K562 (cell line): Measurements from ENCODE around the gene BNIPL. TPM values are rescaled to one million over a fixed set of nuclear protein-coding genes. Genes with fewer than 3 reads are reported as not detected.
A peak's percentile ranks its signal among the peaks of the same experiment; 100 is the strongest.

ENCODE experiments used
- ATAC-seq: fragments of 200-7000 bp; cut with Tn5 transposase; 3 replicates; pipeline ENCODE4 v1.9.1; 2020; ENCODE audit warnings: moderate library complexity
- BruUV-seq: library from RNA; stranded (reverse); fragments of 400-500 nt; replicated peaks from 2 replicates; lab custom pipeline; 2021; lab: Mats Ljungman, UMichigan
- CTCF ChIA-PET: fragments of 300-600 bp; formaldehyde crosslinking; extraction: SDS; loops from one replicate; lab custom pipeline; 2021; ENCODE audit warnings: low intra/inter-chr PET ratio; lab: Yijun Ruan, JAX
- POLR2A ChIA-PET: fragments of 300-600, 350-650 bp; sonication (Branson Sonifier 250); formaldehyde crosslinking; extraction: SDS; loops from one replicate; lab custom pipeline; 2021; ENCODE audit warnings: antibody characterized with exemption, inconsistent platforms; lab: Yijun Ruan, JAX
- DNase-seq, 4 experiments: peaks; one replicate each; pipeline versions ENCODE4 v3.0.0 to v3.0.0-alpha.2; 2011 to 2018; ENCODE audit warnings: low spot score in 3 of 4, mixed read lengths in 3 of 4; ENCODE audit errors: extremely low read depth in 1 of 4
- FAIRE-seq: peaks from 2 replicates; lab custom pipeline; 2011; peaks lifted over from hg19 to GRCh38; lab: Jason Lieb, UNC
- H2AFZ ChIP-seq: 2 replicates; pipeline ENCODE4 v1.6.0; 2011; ENCODE audit warnings: low read depth, low read length, control low read depth, inconsistent platforms
- H3K27ac ChIP-seq: fragments of 200-600 bp; 3 replicates; pipeline ENCODE4 v1.8.0; 2011; ENCODE audit warnings: low read depth, mild to moderate bottlenecking, control low read depth, inconsistent platforms, low read length, moderate library complexity, mixed read lengths; ENCODE audit errors: extremely low read depth
- H3K27me3 ChIP-seq, 2 experiments: fragments of 300-600 bp in 1 of 2; 2 replicates in 1 of 2; 3 replicates in 1 of 2; pipeline versions ENCODE4 v1.6.0 to v1.8.0; 2011; ENCODE audit warnings: inconsistent platforms in 2 of 2, low read length in 2 of 2, mild to moderate bottlenecking in 1 of 2, mixed read lengths in 1 of 2, moderate library complexity in 1 of 2; ENCODE audit not compliant: control insufficient read depth in 2 of 2, insufficient read depth in 2 of 2
- H3K36me3 ChIP-seq: fragments of 300-600 bp; 3 replicates; pipeline ENCODE4 v1.8.0; 2011; ENCODE audit warnings: mild to moderate bottlenecking, low read length, inconsistent platforms; ENCODE audit not compliant: control insufficient read depth, insufficient read depth
- H3K4me1 ChIP-seq, 2 experiments: fragments of 200-600 bp in 1 of 2; replicated peaks in 1 of 2; 2 replicates in 1 of 2; 3 replicates in 1 of 2; pipeline versions ENCODE4 v1.5.1 to v1.8.0; 2011; ENCODE audit warnings: inconsistent platforms in 2 of 2, low read length in 2 of 2, mild to moderate bottlenecking in 1 of 2, mixed read lengths in 1 of 2, moderate library complexity in 1 of 2; ENCODE audit not compliant: control insufficient read depth in 2 of 2, insufficient read depth in 2 of 2
- H3K4me2 ChIP-seq: 2 replicates; pipeline ENCODE4 v1.6.1; 2011; ENCODE audit warnings: low read length, control low read depth, inconsistent platforms, mixed read lengths; ENCODE audit not compliant: insufficient read depth
- H3K4me3 ChIP-seq: fragments of 200-600 bp; sonication (generic), shearing (Covaris generic); 2 replicates; pipeline ENCODE4 v1.5.1; 2016; ENCODE audit warnings: control low read depth, inconsistent platforms
- H3K79me2 ChIP-seq: fragments of 200-600 bp; 3 replicates; pipeline ENCODE4 v1.8.0; 2011; ENCODE audit warnings: low read length, inconsistent platforms; ENCODE audit not compliant: control insufficient read depth, insufficient read depth
- H3K9ac ChIP-seq, 2 experiments: 2 replicates each; pipeline versions ENCODE4 v1.6.0 to v1.6.1; 2011; ENCODE audit warnings: low read depth in 2 of 2, low read length in 2 of 2, control low read depth in 1 of 2, inconsistent platforms in 1 of 2, mild to moderate bottlenecking in 1 of 2, mixed read lengths in 1 of 2; ENCODE audit not compliant: insufficient read depth in 1 of 2
- H3K9me1 ChIP-seq: one replicate; pipeline ENCODE4 v1.6.0; 2011; ENCODE audit warnings: inconsistent platforms, mild to moderate bottlenecking, low read length, moderate library complexity; ENCODE audit not compliant: control insufficient read depth, insufficient read depth
- H3K9me3 ChIP-seq: replicated peaks from 2 replicates; pipeline ENCODE4 v1.5.1; 2011; ENCODE audit warnings: low read depth, low read length, inconsistent platforms; ENCODE audit not compliant: control insufficient read depth, insufficient read depth
- H4K20me1 ChIP-seq: replicated peaks from 2 replicates; pipeline ENCODE4 v1.6.1; 2011; ENCODE audit warnings: low read length, inconsistent platforms, mixed read lengths; ENCODE audit not compliant: control insufficient read depth, insufficient read depth
- ARID1B ChIP-seq: fragments of 450-650 bp; IDR thresholded peaks from 2 replicates; pipeline ENCODE4 v1.6.1; 2016; ENCODE audit warnings: antibody characterized with exemption, mild to moderate bottlenecking, inconsistent platforms
- CXXC5 ChIP-seq: fragments of 250-450 bp; sonication (Bioruptor Pico); IDR thresholded peaks from 2 replicates; pipeline ENCODE4 v1.8.0; 2022; ENCODE audit warnings: inconsistent platforms, mild to moderate bottlenecking, moderate library complexity
- GATA2 ChIP-seq: sonication (generic); formaldehyde crosslinking; IDR thresholded peaks from 2 replicates; pipeline ENCODE4 v1.4.0; 2020; ENCODE audit warnings: mild to moderate bottlenecking, missing genetic modification reagents
- HIVEP1 ChIP-seq: fragments of 250-450 bp; sonication (Bioruptor Pico); IDR thresholded peaks from 2 replicates; pipeline ENCODE4 v1.4.0; 2020; ENCODE audit warnings: mild to moderate bottlenecking
- NCOR1 ChIP-seq: fragments of 450-650 bp; IDR thresholded peaks from 2 replicates; pipeline ENCODE4 v1.6.1; 2016; ENCODE audit warnings: mild to moderate bottlenecking, moderate library complexity
- SAFB2 ChIP-seq: fragments of 200-400 bp; formaldehyde crosslinking; IDR thresholded peaks from 2 replicates; pipeline ENCODE4 v1.6.1; 2018; ENCODE audit warnings: borderline replicate concordance, low read length, low read depth, moderate library complexity; ENCODE audit not compliant: severe bottlenecking
- ZNF23 ChIP-seq: fragments of 250-450 bp; sonication (Bioruptor Pico); IDR thresholded peaks from 2 replicates; pipeline ENCODE4 v1.4.0; 2020; ENCODE audit warnings: mild to moderate bottlenecking
- ZNF263 ChIP-seq: sonication (generic); formaldehyde crosslinking; IDR thresholded peaks from 2 replicates; pipeline ENCODE4 v1.8.0; 2022; ENCODE audit warnings: mild to moderate bottlenecking, missing genetic modification reagents, borderline replicate concordance
- WGBS: fragments of 100-300 bp; shearing (Covaris generic); methylation state at CpG from one replicate; pipeline ENCODE4 v1.1.6; 2016; ENCODE audit warnings: low coverage, mixed read lengths; ENCODE audit not compliant: insufficient coverage; ENCODE audit errors: missing lambda C conversion rate; 5-methylcytosine and 5-hydroxymethylcytosine counted together
- in situ Hi-C: fragments of 300-500 bp; cut with MboI; formaldehyde crosslinking; loops from 4 replicates; pipeline ENCODE4 v1.15.0; 2018; ENCODE audit warnings: inconsistent platforms, mixed read lengths
- intact Hi-C: fragments of 100-400 bp; cut with micrococcal nuclease; formaldehyde crosslinking; loops from 2 replicates; pipeline ENCODE4 v1.14.2; 2022
- polyA plus RNA-seq, 8 experiments: library from polyadenylated mRNA; depleted of rRNA in 4 of 8; stranded (reverse) in 5 of 8; unstranded in 3 of 8; fragments of >200 nt; fragmentation: Nextera tagmentation in 2 of 8; fragmentation: Illumina TruSeq in 1 of 8; extraction: Ambion mirVana in 2 of 8; extraction: Trizol in 1 of 8; gene quantifications; 2 replicates each; pipeline versions ENCODE4 v1.2.1 to v1.2.3, GENCODE V29; 2011 to 2014; ENCODE audit warnings: inconsistent platforms in 1 of 8, missing spikeins in 1 of 8
- total RNA-seq, 7 experiments: library from RNA; depleted of rRNA in 6 of 7; stranded (reverse); fragments of >200 nt in 6 of 7; fragmentation: Illumina TruSeq in 2 of 7; extraction: Trizol in 2 of 7; gene quantifications; 2 replicates each; pipeline versions ENCODE4 v1.2.1 to v1.2.3, GENCODE V29; 2011 to 2021; ENCODE audit warnings: low replicate concordance in 1 of 7
- TF ChIP-seq, protein P1 (sequence below): fragments of 450-650 bp; IDR thresholded peaks from 2 replicates; pipeline ENCODE4 v1.6.1; 2016; ENCODE audit warnings: low read depth
- TF ChIP-seq, protein P2 (sequence below): IDR thresholded peaks from 3 replicates; pipeline ENCODE4 v1.6.1; 2011; ENCODE audit warnings: borderline replicate concordance, mild to moderate bottlenecking; ENCODE audit not compliant: insufficient read length, insufficient read depth
- TF ChIP-seq, protein P3 (sequence below): sonication (generic); formaldehyde crosslinking; IDR thresholded peaks from 2 replicates; pipeline ENCODE4 v1.8.1; 2022; ENCODE audit warnings: missing genetic modification reagents

BNIPL gene
- total and polyA plus RNA-seq, 9 of the 15 experiments (the other 6 are each of a cell fraction or from before 2014, with no cell fraction given) = 0.08 to 1.4 (median 0.68) TPM

DNA sequence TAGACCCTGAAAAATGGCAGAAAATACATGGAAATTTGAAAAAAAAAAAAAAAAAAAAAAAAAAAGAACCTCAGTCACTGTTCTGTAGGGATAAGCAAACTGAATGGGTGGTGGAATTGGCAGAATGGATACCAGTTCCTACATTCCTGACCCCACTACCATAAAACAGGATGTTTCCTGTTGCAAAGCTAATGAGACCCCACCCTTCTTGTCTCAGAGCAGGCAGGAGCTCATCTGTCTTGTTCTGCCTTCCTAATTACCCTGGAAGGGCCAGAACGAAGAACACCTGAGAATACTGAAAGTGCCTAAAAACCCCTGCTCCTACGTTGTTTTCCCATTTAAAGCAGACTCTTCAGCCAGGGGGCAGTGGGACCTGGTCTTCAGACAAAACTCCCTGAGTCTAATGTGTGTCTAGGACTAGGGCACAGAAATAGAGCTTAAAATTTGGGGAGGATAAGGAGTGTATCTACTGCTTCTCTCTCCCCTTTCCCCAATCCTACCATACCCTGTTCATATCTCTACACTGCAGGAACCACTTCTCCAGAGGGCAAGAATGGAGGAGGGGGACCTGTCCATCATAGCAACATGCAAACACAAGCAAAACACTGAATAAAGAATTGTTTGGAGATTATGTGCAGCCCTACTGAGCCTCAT is 15.1 kb downstream of the BNIPL start:
- Histone ChIP-seq H3K9me1 (peaks cover 2% of the 10 kb centered on the region), H3K27ac (peak overlapping the region; percentile 59), H3K4me2 (peak overlapping the region; percentile 7; the same call in 1 of the 2 replicates), H3K36me3 (peaks cover 67% of the 10 kb centered on the region), H2AFZ (no peak overlapping the region), H3K9me3 (no peaks in the 10 kb centered on the region), H3K4me1 (peaks cover 35 to 48% of the 10 kb centered on the region in 2 experiments), H3K79me2 (peaks cover 45% of the 10 kb centered on the region), H3K27me3 (no peaks in the 10 kb centered on the region), H3K9ac (peak overlapping the region in 1 of 2 experiments; percentile 1; a peak in 1 of 4 replicates), H4K20me1 (0 out of 2 replicates have a peak, but pooled peaks cover 3% of the 10 kb centered on the region), H3K4me3 (no peak overlapping the region)
- POLR2A ChIA-PET = interaction anchor here (0.5 to 1.7 kb wide), 11 partner anchors 9 to 232 kb away, joined by 3 to 10 read pairs (median 4); partner anchors contain the start of genes MINDY1, MLLT11 and TNFAIP8L2
- ATAC-seq = peak; percentile 21
- no TSS peak for BruUV-seq
- peak in 2 of 4 experiments; percentile 66 to 69 for DNase-seq
- FAIRE-seq = no peak
- CTCF ChIA-PET = no interaction called here
- in situ Hi-C loops = no loop called here
- 42% methylated on average over 2 of the region's 2 CpGs for WGBS
- intact Hi-C loops = no loop called here
- TF ChIP-seq CXXC5 (CRISPR knock-in tag) = 0 out of 2 replicates have a peak, but pooled peaks have one; percentile 23
- TF ChIP-seq, protein P1, sequence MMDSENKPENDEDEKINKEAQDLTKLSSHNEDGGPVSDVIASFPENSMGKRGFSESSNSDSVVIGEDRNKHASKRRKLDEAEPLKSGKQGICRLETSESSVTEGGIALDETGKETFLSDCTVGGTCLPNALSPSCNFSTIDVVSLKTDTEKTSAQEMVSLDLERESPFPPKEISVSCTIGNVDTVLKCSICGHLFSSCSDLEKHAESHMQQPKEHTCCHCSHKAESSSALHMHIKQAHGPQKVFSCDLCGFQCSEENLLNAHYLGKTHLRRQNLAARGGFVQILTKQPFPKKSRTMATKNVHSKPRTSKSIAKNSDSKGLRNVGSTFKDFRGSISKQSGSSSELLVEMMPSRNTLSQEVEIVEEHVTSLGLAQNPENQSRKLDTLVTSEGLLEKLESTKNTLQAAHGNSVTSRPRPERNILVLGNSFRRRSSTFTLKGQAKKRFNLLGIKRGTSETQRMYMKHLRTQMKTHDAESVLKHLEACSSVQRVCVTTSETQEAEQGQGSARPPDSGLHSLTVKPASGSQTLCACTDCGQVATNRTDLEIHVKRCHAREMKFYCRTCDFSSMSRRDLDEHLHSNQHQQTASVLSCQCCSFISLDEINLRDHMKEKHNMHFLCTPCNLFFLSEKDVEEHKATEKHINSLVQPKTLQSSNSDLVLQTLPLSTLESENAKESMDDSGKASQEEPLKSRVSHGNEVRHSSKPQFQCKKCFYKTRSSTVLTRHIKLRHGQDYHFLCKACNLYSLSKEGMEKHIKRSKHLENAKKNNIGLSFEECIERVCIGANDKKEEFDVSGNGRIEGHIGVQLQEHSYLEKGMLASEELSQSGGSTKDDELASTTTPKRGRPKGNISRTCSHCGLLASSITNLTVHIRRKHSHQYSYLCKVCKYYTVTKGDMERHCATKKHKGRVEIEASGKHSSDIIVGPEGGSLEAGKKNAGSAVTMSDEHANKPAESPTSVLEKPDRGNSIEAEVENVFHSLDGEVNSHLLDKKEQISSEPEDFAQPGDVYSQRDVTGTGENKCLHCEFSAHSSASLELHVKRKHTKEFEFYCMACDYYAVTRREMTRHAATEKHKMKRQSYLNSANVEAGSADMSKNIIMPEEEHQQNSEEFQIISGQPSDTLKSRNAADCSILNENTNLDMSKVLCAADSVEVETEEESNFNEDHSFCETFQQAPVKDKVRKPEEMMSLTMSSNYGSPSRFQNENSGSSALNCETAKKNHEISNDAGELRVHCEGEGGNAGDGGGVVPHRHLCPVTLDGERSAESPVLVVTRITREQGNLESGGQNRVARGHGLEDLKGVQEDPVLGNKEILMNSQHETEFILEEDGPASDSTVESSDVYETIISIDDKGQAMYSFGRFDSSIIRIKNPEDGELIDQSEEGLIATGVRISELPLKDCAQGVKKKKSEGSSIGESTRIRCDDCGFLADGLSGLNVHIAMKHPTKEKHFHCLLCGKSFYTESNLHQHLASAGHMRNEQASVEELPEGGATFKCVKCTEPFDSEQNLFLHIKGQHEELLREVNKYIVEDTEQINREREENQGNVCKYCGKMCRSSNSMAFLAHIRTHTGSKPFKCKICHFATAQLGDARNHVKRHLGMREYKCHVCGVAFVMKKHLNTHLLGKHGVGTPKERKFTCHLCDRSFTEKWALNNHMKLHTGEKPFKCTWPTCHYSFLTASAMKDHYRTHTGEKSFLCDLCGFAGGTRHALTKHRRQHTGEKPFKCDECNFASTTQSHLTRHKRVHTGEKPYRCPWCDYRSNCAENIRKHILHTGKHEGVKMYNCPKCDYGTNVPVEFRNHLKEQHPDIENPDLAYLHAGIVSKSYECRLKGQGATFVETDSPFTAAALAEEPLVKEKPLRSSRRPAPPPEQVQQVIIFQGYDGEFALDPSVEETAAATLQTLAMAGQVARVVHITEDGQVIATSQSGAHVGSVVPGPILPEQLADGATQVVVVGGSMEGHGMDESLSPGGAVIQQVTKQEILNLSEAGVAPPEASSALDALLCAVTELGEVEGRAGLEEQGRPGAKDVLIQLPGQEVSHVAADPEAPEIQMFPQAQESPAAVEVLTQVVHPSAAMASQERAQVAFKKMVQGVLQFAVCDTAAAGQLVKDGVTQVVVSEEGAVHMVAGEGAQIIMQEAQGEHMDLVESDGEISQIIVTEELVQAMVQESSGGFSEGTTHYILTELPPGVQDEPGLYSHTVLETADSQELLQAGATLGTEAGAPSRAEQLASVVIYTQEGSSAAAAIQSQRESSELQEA = no peak
- TF ChIP-seq SAFB2 = no peak
- TF ChIP-seq ZNF263 = no peak
- TF ChIP-seq, protein P2, sequence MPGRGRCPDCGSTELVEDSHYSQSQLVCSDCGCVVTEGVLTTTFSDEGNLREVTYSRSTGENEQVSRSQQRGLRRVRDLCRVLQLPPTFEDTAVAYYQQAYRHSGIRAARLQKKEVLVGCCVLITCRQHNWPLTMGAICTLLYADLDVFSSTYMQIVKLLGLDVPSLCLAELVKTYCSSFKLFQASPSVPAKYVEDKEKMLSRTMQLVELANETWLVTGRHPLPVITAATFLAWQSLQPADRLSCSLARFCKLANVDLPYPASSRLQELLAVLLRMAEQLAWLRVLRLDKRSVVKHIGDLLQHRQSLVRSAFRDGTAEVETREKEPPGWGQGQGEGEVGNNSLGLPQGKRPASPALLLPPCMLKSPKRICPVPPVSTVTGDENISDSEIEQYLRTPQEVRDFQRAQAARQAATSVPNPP = no peak
- TF ChIP-seq GATA2 (CRISPR knock-in tag) = 0 out of 2 replicates have a peak, but pooled peaks have one; percentile 37
- TF ChIP-seq, protein P3, sequence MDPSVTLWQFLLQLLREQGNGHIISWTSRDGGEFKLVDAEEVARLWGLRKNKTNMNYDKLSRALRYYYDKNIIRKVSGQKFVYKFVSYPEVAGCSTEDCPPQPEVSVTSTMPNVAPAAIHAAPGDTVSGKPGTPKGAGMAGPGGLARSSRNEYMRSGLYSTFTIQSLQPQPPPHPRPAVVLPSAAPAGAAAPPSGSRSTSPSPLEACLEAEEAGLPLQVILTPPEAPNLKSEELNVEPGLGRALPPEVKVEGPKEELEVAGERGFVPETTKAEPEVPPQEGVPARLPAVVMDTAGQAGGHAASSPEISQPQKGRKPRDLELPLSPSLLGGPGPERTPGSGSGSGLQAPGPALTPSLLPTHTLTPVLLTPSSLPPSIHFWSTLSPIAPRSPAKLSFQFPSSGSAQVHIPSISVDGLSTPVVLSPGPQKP (CRISPR knock-in tag) = no peak
- TF ChIP-seq ARID1B = peak; percentile 60
- TF ChIP-seq HIVEP1 (CRISPR knock-in tag) = no peak
- no peak for TF ChIP-seq ZNF23 (CRISPR knock-in tag)
- peak; percentile 65 for TF ChIP-seq NCOR1
